ENCODE results near the gene NSFL1C.
"Not testable (repeated sequence)": the region's sequence is repeated elsewhere in the genome, so short reads cannot be mapped to it uniquely, and the experiment has no call there.

The NSFL1C gene

DNA sequence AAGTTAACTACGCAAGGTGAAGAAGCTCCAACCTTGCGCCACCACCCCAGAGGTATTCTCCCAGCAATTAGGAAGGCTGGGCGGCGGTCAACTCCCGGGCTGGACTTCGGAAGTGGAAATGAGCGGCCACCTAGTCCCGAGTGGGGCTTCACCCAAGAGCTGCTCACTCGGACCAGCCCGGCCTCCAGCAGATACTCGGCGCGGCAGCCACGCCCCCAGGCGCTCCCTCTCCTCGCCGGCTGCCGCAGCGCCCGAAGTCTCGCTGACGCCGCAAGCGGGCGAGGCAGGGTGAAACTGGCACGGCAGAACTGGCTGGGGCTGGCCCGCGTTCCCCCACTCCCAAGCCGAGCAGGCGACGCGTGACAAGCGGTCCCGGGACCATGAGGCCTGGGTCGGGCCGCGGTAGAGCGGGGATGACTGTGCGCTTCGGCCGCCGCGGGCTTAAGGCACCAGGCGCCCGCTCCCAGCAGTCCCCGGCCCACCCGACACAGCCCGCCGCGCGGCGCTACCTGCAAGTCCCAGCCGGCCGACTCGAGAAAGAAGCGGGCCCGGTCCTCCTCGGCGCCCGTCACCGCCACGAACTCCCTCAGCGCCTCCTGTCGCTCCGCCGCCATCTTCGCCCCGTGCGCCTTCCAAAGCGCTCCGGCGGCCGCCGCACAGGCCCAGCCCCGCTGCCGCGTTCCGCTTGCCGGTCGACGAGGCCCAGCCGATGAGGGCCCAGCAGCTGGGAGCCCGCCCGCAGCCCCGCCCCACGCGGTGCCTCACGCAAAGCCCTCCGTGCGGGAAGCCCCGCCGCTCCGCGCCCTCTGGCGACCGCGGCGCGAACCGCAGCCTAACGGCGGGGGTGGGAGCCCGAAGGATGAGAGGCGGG is at the start of gene NSFL1C:
TSS of gene NSFL1C (minus strand) at position 639 of the 871 bp plus-strand sequence. CDS start at position 614, 25 bp downstream.
- in situ Hi-C loops (cut with MboI; ENCODE audit: low sequenced_read_pairs), result no loop called here

DNA sequence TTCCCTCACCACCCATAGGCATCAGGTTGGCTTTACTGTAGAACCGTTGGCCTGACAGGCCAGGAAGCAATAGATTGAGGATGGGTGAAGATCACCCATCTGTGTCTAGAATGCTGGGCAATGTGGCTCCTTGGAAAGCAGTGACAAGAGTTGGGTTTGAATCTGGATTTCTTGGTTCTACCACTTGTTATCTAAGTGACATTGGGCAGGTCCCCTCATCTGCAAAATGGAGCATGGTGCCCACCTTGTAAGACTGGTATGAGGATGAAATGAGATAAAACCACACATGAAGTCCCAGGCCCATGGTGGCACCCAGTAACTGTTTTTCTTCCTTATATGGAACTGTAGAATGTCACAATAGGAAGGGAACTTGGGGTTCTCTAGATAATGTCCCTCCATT is 47.2 kb upstream of the NSFL1C start:
- in situ Hi-C loops (cut with MboI; ENCODE audit: low sequenced_read_pairs), result no loop called here

DNA sequence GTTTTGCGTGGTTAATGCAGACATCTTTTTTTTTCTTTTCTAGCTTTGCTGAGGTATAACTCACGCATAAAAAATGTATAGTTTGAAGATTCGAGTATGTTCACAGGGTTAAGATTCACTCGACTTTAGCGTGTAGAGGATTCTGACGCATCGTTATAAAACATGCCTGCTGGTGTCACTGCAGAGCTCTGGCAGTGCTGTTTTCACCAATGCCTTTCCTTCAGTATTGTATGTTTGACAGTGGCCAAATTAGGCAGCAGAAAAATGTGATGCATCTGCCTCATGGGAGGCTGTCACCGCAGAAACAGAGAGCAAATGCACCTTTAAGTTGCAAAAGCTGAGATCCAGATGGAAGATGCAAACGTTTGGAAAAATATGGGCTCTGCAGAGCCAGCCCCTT is 42.6 kb upstream of the NSFL1C start:
- in situ Hi-C loops (cut with MboI; ENCODE audit: low sequenced_read_pairs), result no loop called here

DNA sequence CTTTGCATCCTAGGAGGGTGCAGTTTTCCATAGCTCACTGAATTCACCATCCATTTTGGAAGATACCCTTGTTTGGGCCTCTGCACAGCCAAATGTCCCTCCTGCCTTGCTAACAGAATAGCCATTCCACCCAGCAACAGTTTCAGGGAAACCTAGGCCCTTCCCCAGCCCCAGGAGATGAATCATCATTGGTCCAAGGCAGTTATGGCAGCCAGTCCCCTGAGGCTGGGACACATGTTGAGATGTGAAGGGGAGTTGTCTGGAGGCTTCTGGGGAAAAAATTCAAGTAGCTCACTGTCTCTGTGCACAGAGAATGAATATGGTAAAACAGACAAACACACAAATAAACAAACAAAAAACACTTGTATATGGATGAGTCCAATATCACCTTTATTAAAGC is 41.9 kb upstream of the NSFL1C start:
- in situ Hi-C loops (cut with MboI; ENCODE audit: low sequenced_read_pairs), result no loop called here

DNA sequence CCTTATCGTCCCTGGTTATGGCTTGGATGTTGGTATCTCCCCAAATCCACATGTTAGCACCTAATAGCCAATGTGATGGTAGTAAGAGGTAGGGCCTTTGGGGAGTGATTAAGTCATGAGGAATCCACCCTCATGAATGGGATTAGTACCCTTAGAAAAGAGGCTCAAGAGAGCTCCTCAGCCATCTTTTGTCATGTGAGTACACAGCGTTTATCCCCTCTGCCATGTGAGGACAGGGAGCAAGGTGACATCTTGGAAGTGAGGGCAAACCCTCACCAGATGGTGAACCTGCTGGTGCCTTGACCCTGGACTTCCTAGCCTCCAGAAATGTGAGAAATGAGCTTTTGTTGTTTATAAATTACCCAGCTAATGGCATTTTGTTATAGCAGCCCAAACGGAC is 40.6 kb upstream of the NSFL1C start:
- in situ Hi-C loops (cut with MboI; ENCODE audit: low sequenced_read_pairs), result no loop called here

DNA sequence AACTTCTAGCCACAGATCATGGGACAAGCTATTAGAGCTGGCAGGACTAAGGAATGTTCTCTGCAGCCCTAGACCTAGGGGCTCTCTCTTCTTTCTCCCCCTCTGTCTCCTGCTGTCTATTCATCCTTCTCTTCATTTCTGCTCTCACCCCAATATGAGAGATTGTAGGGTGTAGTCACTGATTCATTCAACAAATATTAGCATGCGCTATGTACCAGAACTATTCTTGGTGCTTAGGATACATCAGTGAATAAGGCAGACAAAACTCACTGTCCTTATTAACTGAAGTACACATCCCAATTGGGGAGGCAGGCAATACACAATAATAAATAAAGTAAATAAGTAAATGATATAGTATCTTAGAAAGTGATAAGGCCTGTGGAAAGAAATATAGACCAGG is 39.2 kb upstream of the NSFL1C start:
- in situ Hi-C loops (cut with MboI; ENCODE audit: low sequenced_read_pairs), result no loop called here

DNA sequence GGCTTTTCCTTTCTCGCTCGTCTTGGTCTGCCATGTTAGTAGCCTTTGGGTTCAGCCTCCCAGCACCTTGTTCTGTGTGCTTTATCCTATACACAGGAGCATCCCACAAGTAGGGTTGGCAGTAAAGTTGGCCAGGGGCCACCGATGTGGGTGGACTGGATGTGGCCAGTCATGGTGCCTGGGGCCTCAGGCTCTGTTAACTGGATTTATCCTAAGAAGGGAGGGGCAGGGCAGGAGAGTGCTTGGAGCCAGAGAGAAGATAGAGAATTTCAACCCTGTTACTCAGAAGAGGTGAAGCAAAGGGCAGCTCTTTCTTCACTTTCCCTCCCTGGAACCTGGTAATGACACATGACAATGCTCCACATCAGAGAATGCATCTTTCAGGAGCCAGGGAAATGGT is 38.7 kb upstream of the NSFL1C start:
- in situ Hi-C loops (cut with MboI; ENCODE audit: low sequenced_read_pairs), result no loop called here

DNA sequence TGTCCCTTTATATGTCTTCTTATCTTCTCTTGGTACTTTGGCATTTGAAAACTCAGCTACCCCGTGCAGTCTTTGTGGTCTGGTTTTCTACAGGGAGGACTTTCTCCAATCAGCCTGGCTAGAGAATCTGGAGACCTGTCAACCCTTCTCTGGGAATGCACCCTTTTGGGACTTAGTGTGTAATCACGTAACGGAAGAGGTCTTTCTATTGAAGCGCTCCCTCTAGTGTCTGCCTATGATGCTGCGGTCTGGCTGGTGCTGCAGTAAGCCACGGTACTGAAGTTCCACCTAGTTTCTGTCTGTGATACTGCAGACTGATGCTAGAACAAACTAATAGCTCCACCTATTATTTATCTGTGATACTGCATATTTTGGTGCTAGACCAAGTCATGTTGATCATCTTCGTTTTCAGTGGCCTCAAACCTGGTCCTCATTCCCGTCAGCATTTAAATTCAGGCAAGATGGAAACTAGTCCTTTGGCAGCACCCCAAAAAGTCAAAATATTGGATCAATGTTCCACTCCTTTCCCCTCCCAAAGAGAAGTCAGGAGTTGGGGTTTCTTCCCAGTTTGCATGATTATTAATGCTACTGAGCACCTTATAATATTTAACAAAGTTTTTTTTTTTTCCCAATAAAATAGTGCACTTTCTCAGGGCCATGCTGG is 37.0 kb upstream of the NSFL1C start:
- in situ Hi-C loops (cut with MboI; ENCODE audit: low sequenced_read_pairs), result no loop called here

DNA sequence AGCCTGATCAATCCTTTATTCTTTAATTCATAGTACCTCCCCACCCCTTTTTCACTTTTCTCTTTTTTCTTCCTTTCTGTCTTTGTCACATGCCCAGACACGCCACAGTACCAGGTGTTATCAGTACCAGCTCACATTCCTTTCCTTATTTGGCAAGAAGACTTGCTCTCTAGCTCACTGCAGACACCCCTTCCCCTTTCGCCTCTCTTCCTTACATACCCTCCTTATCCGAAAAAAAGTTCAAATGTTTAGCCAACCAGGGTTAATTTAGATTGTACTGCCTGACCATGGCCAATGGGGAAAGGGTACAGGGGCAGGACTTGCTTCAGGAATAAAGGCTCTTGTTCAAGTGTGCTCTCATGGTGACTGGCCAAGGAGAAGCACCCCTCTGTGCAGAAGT is 33.8 kb upstream of the NSFL1C start:
- in situ Hi-C loops (cut with MboI; ENCODE audit: low sequenced_read_pairs), result no loop called here

DNA sequence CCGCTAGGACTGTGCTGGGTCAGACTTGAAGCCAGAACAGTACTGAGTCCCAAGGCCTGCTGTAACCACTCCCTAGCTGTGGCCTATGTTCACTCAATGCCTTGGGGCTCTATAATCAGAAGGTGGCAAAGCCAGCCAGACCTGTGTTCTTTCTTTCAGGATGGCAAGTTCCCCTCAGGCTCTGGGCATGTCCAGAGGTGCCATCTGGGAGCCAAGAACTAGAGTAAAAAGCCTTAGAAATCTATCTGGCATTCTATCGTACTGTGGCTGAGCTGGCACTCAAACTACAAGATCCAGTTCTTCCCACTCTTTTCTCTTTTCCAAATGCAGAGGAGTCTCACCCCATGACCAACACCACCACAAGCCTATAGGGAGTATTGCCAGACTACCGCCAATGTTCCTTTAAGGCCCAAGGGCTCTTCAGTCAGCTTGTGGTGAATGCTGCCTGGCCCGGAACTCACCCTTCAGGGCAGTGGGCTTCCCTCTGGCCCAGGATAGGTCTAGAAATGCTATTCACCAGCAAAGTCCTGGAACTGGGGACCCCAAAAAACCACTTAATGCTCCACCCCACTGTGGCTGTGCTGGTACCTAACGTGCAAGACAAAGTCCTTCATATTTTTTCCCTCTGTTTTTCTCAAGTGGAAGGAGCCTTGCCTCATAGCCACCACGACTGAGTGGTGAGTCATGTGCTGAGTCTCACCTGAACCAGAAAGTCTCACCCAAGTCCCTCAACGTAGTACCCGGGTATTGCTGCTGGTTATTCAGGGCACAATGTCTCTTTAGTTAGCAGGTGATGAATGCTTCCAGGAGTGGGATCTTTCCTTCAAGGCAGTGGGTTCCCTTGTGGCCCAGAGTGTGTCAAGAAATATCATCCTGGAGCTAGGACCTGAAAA is 33.1 kb upstream of the NSFL1C start:
- in situ Hi-C loops (cut with MboI; ENCODE audit: low sequenced_read_pairs), result no loop called here

DNA sequence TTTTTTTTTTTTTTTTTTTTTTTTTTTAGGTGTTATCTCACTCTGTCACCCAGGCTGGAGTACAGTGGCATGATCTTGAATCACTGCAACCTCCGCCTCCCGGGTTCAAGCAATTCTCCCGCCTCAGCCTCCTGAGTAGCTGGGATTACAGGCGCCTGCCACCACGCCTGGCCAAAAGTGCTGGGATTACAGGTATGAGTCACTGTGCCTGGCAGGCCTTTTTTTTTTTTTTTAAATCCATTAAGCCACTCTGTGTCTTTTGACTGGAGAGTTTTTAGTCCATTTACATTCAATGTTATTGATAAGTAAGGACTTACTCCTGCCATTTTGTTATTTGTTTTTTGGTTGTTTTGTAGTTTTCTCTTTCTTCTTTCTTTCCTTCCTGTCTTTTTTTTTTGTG is 30.7 kb upstream of the NSFL1C start:
- in situ Hi-C loops (cut with MboI; ENCODE audit: low sequenced_read_pairs), result not testable (repeated sequence)

DNA sequence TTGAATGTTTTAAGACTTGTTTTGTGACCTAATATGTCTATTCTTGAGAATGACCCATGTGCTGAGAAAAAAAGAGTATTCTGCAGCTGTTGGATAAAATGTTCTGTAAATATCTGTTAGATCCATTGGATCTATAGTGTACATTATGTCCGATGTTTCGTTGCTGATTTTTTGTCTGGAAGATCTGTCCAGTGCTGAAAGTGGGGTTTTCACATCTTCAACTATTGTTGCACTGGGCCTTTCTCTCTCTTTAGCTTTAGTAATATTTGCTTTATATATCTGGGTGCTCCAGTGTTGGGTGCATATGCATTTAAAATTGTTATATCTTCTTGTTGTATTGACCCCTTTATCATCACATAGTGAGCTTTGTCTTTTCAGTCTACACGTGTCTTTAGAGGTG is 30.3 kb upstream of the NSFL1C start:
- in situ Hi-C loops (cut with MboI; ENCODE audit: low sequenced_read_pairs), result no loop called here

DNA sequence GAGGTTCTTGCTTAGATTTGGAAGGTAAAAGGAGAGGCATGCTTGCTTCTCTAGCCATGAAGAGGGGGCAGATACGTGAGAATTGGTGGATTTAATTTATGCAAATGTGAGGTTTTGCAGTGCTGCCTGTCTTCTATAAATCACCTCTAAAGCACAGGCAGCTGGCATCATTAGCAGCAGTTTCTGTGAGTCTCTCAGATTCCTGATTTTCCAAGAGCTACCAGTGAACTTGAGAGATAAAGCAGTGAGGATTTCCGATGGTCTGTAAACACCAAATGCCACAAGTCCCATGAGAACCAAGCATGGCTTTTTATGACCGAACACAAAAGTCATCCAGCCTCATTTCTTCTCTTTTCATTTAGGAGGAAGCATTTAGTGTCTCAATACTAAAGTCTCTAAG is 27.8 kb upstream of the NSFL1C start:
- in situ Hi-C loops (cut with MboI; ENCODE audit: low sequenced_read_pairs), result no loop called here

DNA sequence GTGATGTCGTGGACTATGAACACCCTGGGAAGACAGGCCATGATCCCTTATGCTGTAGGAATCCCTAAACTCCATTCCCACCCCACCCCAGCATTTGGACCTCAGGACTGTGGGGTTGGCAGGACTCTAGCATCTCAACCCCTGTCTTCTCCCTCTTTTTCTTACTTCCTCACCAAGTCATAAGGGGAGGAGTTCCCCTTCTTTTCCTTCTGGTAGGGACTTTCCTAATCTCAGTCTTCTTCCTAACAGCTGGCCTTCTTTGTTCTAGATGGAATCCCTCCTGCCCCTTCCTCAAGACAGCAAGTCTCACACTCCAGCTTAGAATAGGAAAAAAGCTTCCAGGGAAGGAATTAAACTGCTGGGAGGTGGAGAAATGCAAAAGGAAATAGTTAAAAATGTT is 26.9 kb upstream of the NSFL1C start:
- in situ Hi-C loops (cut with MboI; ENCODE audit: low sequenced_read_pairs), result no loop called here

DNA sequence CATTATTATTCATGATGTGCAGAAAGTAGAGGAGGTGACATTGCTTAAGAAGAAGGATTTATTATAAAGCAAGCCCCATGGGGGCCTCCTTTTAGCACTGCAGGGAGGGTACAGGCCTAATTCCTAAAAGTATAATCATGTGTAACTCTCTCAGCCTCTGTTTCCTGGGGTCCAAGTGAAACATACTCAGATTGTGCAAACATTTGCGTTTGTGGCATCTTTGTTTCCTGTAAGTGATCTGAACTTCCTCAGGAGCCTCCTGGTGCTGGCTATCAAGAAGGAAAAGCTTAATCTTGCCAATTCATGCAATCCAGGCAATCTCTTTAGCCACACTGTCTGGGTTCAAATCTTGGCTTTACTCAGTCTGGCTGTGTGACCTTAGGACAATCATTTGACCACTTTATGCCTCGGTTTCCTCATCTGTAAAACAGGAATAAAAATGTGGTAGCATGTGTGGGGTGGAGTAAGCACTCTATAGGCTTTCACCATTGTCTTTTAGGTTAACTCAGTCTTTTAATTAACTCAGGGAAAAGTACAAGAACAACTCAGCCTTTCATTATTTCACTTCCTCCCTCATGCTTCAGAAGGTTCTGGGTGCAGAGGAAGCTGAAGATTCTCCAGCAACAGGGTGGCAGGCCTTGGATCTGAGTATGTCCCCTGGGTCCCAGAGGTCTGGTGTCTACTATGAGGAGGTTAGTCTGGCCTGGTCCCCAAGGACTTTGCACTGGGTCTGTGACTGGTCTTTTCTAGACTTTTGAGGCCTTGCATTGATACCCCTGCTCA is 25.4 kb upstream of the NSFL1C start:
- in situ Hi-C loops (cut with MboI; ENCODE audit: low sequenced_read_pairs), result no loop called here

DNA sequence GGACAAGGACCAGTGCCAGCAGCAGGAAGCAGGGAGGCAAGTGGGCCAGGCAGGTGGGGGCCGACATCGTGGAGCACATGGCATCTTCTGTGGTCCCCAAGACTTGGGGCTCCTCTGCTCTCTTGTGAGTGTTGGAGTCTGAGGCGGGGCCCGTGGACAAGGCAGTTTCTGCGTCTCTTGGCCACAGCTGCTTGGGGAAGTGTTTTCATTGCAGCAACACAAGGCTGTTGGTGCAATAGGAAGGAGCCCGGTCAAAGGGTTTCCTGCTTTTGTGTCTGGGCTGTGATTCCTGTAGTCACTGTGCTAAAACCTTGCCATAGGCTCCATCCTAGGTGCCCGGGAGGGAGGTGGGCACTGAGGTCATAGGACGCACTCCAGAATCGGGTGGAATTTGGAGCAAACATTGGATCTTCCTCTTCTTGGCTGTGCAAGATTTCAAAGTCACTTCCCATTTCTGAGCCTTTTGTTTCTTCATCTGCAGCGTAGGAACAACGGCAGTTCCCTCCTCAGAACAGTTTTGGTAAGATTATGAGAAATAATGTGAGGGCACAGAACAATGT is 24.7 kb upstream of the NSFL1C start, which contains the start of gene SIRPB2:
TSS of gene SIRPB2 (minus strand) at position 140 of the 560 bp plus-strand sequence. CDS start at position 79, 61 bp downstream.
- in situ Hi-C loops (cut with MboI; ENCODE audit: low sequenced_read_pairs), result no loop called here

DNA sequence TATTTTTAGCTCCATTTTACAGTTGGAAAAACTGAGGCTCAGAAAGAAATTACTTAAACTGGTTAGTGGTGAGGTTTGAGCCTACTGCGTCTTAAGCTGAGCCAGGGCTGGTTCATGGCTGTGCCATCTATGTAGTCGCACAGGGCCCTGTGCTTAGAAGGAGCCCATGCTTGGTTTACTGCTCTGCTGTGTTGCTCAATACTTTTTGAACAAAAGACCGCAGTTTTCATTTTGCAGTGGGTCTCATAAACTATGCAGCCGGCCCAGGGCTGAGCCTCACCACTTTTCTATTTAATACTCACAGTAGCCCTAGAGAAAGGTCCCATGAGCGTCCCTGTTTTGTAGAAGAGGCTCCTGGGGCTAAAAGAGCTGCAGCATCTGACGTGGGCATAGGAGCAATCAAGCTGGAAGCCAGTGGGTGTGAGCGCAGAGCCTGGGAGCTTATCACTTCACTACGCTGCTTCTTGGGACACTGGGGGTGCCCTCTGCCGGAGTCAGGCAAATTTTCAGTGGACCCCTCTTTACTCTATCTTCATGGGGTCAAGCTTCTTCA is 24.1 kb upstream of the NSFL1C start:
- in situ Hi-C loops (cut with MboI; ENCODE audit: low sequenced_read_pairs), result no loop called here

DNA sequence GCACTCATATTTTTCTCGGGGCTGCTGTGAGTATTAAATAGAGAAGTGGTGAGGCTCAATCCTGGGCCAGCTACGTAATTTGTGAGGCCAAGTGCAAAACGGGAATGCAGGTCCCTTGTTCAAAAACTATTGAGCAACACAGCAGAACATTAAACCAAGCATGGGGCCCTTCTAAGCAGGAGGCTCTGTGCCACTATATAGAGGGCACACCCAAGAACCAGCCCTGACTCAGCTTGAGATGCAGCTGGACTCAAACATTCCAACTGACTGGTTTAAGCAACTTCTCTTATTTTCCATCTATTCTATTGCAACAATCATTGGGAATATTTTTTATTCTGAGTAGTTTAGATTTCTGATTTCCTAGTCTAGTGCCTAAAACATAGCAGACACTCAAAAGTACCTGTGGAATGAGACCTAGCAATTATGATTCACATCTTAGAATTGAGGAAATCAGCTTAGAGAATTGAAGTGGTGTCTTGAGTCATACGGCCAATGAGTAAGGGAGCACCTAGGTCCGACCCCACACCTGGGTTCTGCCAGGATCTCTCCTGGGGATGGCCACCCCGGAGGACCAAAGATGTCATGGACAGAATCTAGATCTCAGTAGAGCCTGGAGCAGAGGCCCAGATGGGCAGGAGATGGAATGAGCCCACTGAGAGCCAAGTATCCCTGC is 23.3 kb upstream of the NSFL1C start:
- in situ Hi-C loops (cut with MboI; ENCODE audit: low sequenced_read_pairs), result no loop called here

DNA sequence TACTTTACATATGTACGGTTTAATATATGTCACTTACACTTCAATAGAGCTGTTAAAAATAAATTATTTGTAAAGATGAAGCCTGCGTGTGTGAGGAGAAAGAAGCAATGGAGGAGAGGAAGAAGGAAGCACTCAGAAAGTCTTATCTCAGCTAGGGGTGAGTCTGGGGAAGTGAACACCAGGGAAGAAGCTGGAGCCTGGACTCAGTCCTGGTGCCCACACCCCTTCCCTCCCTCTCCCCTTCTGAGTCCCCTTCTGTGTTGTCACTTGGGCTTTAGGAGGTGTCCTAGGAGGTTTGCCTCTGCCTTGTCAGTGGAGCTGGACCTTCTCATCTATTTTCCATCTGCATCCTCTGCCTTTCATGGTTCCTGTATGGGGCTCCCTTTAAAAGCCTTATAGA is 22.7 kb upstream of the NSFL1C start:
- in situ Hi-C loops (cut with MboI; ENCODE audit: low sequenced_read_pairs), result no loop called here

Data from hTERT RPE-1 (cell line).